HepG2 (cell line): ENCODE measurements around the gene WDR18. TPM values are rescaled to one million over a fixed set of nuclear protein-coding genes. Genes with fewer than 3 reads are reported as not detected.
A peak's percentile ranks its signal among the peaks of the same experiment; 100 is the strongest.

ENCODE experiments used
- ATAC-seq: fragments of 200-7000 bp; cut with Tn5 transposase; 3 replicates; pipeline ENCODE4 v1.9.1; 2020; ENCODE audit warnings: mild to moderate bottlenecking, moderate library complexity
- BruUV-seq: library from RNA; stranded (reverse); fragments of 400-500 nt; replicated peaks from 2 replicates; lab custom pipeline; 2021; lab: Mats Ljungman, UMichigan
- CTCF ChIA-PET: fragments of 300-600 bp; formaldehyde crosslinking; extraction: SDS; loops from one replicate; lab custom pipeline; 2021; ENCODE audit warnings: low total read pairs, inconsistent platforms, low intra/inter-chr PET ratio; lab: Yijun Ruan, JAX
- POLR2A ChIA-PET: fragments of 350-600 bp; sonication (Branson Sonifier 250); formaldehyde crosslinking; loops from one replicate; lab custom pipeline; 2020; ENCODE audit warnings: antibody characterized with exemption, inconsistent platforms; lab: Yijun Ruan, JAX
- DNase-seq: peaks from one replicate; pipeline ENCODE4 v3.0.0-alpha.2; 2015; ENCODE audit warnings: low spot score
- FAIRE-seq: peaks from 3 replicates; lab custom pipeline; 2011; peaks lifted over from hg19 to GRCh38; lab: Jason Lieb, UNC
- H2AFZ ChIP-seq: one replicate; pipeline ENCODE4 v1.6.1; 2011; ENCODE audit warnings: low read length, inconsistent platforms
- H3K27ac ChIP-seq: fragments of 300-600 bp; 3 replicates; pipeline ENCODE4 v1.8.0; 2011; ENCODE audit warnings: mixed run types, mild to moderate bottlenecking, mixed read lengths, low read length, inconsistent platforms; ENCODE audit not compliant: insufficient read depth; ENCODE audit errors: extremely low read length
- H3K27me3 ChIP-seq, 2 experiments: fragments of 200-600 bp in 1 of 2; 2 replicates in 1 of 2; 3 replicates in 1 of 2; pipeline versions ENCODE4 v1.6.0 to v1.8.0; 2011; ENCODE audit warnings: low read length in 2 of 2, mild to moderate bottlenecking in 2 of 2, moderate library complexity in 2 of 2, inconsistent platforms in 1 of 2; ENCODE audit not compliant: insufficient read depth in 2 of 2, control insufficient read depth in 1 of 2
- H3K36me3 ChIP-seq, 2 experiments: fragments of 200-600 bp in 1 of 2; replicated peaks in 1 of 2; 2 replicates in 1 of 2; 3 replicates in 1 of 2; pipeline versions ENCODE4 v1.5.1 to v1.8.0; 2011; ENCODE audit warnings: low read length in 2 of 2, inconsistent platforms in 1 of 2; ENCODE audit not compliant: insufficient read depth in 2 of 2, control insufficient read depth in 1 of 2
- H3K4me1 ChIP-seq: 2 replicates; pipeline ENCODE4 v1.5.1; 2012; ENCODE audit warnings: low read length, inconsistent platforms; ENCODE audit not compliant: insufficient read depth
- H3K4me2 ChIP-seq: 2 replicates; pipeline ENCODE4 v1.6.0; 2011; ENCODE audit warnings: low read depth, low read length, inconsistent platforms
- H3K4me3 ChIP-seq, 3 experiments: fragments of 200-600 bp in 1 of 3; sonication (generic), shearing (Covaris generic) in 1 of 3; replicated peaks in 1 of 3; 2 replicates each; pipeline ENCODE4 v1.5.1; 2011 to 2016; ENCODE audit warnings: low read length in 3 of 3, inconsistent platforms in 2 of 3, low read depth in 2 of 3, mild to moderate bottlenecking in 2 of 3, control low read depth in 1 of 3, mixed read lengths in 1 of 3; ENCODE audit not compliant: insufficient read depth in 1 of 3
- H3K79me2 ChIP-seq: one replicate; pipeline ENCODE4 v1.6.1; 2011; ENCODE audit warnings: low read length, inconsistent platforms; ENCODE audit not compliant: insufficient read depth
- H3K9ac ChIP-seq: 2 replicates; pipeline ENCODE4 v1.6.0; 2011; ENCODE audit warnings: mild to moderate bottlenecking, low read depth, low read length, inconsistent platforms; ENCODE audit not compliant: insufficient read depth
- H3K9me3 ChIP-seq: 2 replicates; pipeline ENCODE4 v1.5.1; 2012; ENCODE audit warnings: mild to moderate bottlenecking, low read length
- H4K20me1 ChIP-seq: 2 replicates; pipeline ENCODE4 v1.6.0; 2011; ENCODE audit warnings: inconsistent platforms, mild to moderate bottlenecking, low read length, moderate library complexity; ENCODE audit not compliant: insufficient read depth
- AGO2 ChIP-seq: fragments of 200-400 bp; formaldehyde crosslinking; optimal IDR thresholded peaks from 2 replicates; pipeline ENCODE3; 2017; ENCODE audit warnings: mild to moderate bottlenecking, low read depth, low read length, moderate library complexity
- KIAA2018 ChIP-seq: sonication (generic); formaldehyde crosslinking; IDR thresholded peaks from 2 replicates; pipeline ENCODE4 v1.5.0; 2020; ENCODE audit warnings: mild to moderate bottlenecking, missing genetic modification reagents, borderline replicate concordance
- RBFOX2 ChIP-seq: fragments of 200-400 bp; formaldehyde crosslinking; IDR thresholded peaks from 2 replicates; pipeline ENCODE4 v1.6.1; 2017; ENCODE audit warnings: low read depth, mild to moderate bottlenecking, low read length
- SMAD1 ChIP-seq: sonication (generic); formaldehyde crosslinking; IDR thresholded peaks from 2 replicates; pipeline ENCODE4 v1.4.0; 2020; ENCODE audit warnings: missing genetic modification reagents, low read depth, mild to moderate bottlenecking, borderline replicate concordance
- SPEN ChIP-seq: sonication (generic); formaldehyde crosslinking; IDR thresholded peaks from 2 replicates; pipeline ENCODE4 v1.5.1; 2020; ENCODE audit warnings: low read depth, mild to moderate bottlenecking, missing genetic modification reagents
- TARDBP ChIP-seq: sonication (generic); formaldehyde crosslinking; IDR thresholded peaks from 2 replicates; pipeline ENCODE4 v1.8.0; 2022; ENCODE audit warnings: mild to moderate bottlenecking, missing genetic modification reagents
- ZBTB38 ChIP-seq: sonication (generic); formaldehyde crosslinking; IDR thresholded peaks from 2 replicates; pipeline ENCODE4 v1.5.1; 2020; ENCODE audit warnings: mild to moderate bottlenecking, missing genetic modification reagents
- ZFP91 ChIP-seq: sonication (generic); formaldehyde crosslinking; IDR thresholded peaks from 2 replicates; pipeline ENCODE4 v1.9.0; 2022; ENCODE audit warnings: missing genetic modification reagents, mild to moderate bottlenecking, borderline replicate concordance
- ZSCAN29 ChIP-seq: sonication (generic); formaldehyde crosslinking; conservative IDR thresholded peaks from 2 replicates; pipeline ENCODE4 v1.4.0; 2020; ENCODE audit warnings: mild to moderate bottlenecking, missing genetic modification reagents
- WGBS: methylation state at CpG from one replicate; pipeline ENCODE4 v1.1.6; 2017; ENCODE audit warnings: low lambda C conversion rate; 5-methylcytosine and 5-hydroxymethylcytosine counted together
- in situ Hi-C: cut with HindIII; loops from 2 replicates; pipeline ENCODE4 v1.10.0; 2017; ENCODE audit warnings: low pct_unique_long_range_greater_than_20kb; ENCODE audit not compliant: extremely low pct_ligation_motif_present
- intact Hi-C: fragments of 100-400 bp; cut with micrococcal nuclease; formaldehyde crosslinking; loops from one replicate; pipeline ENCODE4 v1.10.0; 2022; ENCODE audit not compliant: unreplicated experiment
- polyA plus RNA-seq, 8 experiments: library from polyadenylated mRNA; depleted of rRNA in 3 of 8; stranded (reverse) in 7 of 8; unstranded in 1 of 8; fragments of >200 nt; fragmentation: Illumina TruSeq in 4 of 8; extraction: Trizol in 4 of 8; gene quantifications; 2 replicates each; pipeline versions ENCODE4 v1.2.1 to v1.2.3, GENCODE V29; 2011 to 2016; ENCODE audit warnings: low read depth in 4 of 8, missing spikeins in 1 of 8, mixed read lengths in 1 of 8; ENCODE audit not compliant: insufficient read depth in 1 of 8
- total RNA-seq, 5 experiments: library from RNA; depleted of rRNA; stranded (reverse); fragments of >200 nt; fragmentation: Illumina TruSeq; extraction: Trizol; gene quantifications; 2 replicates each; pipeline ENCODE4 v1.2.3, GENCODE V29; 2016; ENCODE audit warnings: low read depth in 1 of 5

The WDR18 gene
- total and polyA plus RNA-seq, 2 of the 13 experiments (the other 11 are each of a cell fraction or from before 2014, with no cell fraction given) = 36.4 to 47.6 TPM

- H2AFZ ChIP-seq = no peak overlapping the region
- DNase-seq = no peak
Observed at GRCh38 chr19:1019616-1019961, 35.4 kb downstream of the WDR18 start.

More at GRCh38 chr19:1019616-1019961, 35.4 kb downstream of the WDR18 start:
- ATAC-seq (no peak), FAIRE-seq (no peak)
- Histone ChIP-seq H3K9ac (peak overlapping the region; percentile 90), H3K4me2 (peak overlapping the region; percentile 93), H4K20me1 (peaks cover 27% of the 10 kb centered on the region), H3K27ac (peak overlapping the region; percentile 77), H3K36me3 (peaks cover 4 to 5% of the 10 kb centered on the region in 2 experiments; a peak in 1 of 5 replicates), H3K9me3 (no peaks in the 10 kb centered on the region), H3K4me1 (peaks cover 47% of the 10 kb centered on the region), H3K27me3 (no peaks in the 10 kb centered on the region; a peak in 1 of 5 replicates), H3K4me3 (peak overlapping the region; percentile 69 to 92 (median 90)), H3K79me2 (peaks cover 58% of the 10 kb centered on the region)
- intact Hi-C loops (no loop called here), in situ Hi-C loops (no loop called here)
- TF ChIP-seq SMAD1 (CRISPR knock-in tag) = 0 out of 2 replicates have a peak, but pooled peaks have one; percentile 44
- TF ChIP-seq SPEN (CRISPR knock-in tag) = no peak
- TF ChIP-seq ZFP91 (CRISPR knock-in tag) = 0 out of 2 replicates have a peak, but pooled peaks have one; percentile 14
- 0 out of 2 replicates have a peak, but pooled peaks have one; percentile 29 for TF ChIP-seq KIAA2018 (CRISPR knock-in tag)
- TF ChIP-seq RBFOX2 = 0 out of 2 replicates have a peak, but pooled peaks have one; percentile 40
- TF ChIP-seq AGO2 = peak; percentile 67
- no peak for TF ChIP-seq ZSCAN29
- no peak for TF ChIP-seq ZBTB38 (CRISPR knock-in tag)
- TF ChIP-seq TARDBP (CRISPR knock-in tag) = no peak
- CTCF ChIA-PET = no interaction called here
- 31% methylated on average over 10 of the region's 18 CpGs for WGBS
- POLR2A ChIA-PET = interaction anchor here (0.6 to 1.4 kb wide), 6 partner anchors 9 to 235 kb away, joined by 3 to 5 read pairs (median 4); partner anchors contain the start of genes ABCA7 and WDR18
- BruUV-seq = TSS peak; percentile 51
